K562 (cell line): ENCODE data around the gene OPA3. TPM values are rescaled to one million over a fixed set of nuclear protein-coding genes. Genes with fewer than 3 reads are reported as not detected.

Experiments used
- ATF1 ChIP-seq, 2 experiments: fragments of 450-650 bp in 1 of 2; IDR thresholded peaks; 2 replicates each; pipeline ENCODE4 v1.6.1; 2016; ENCODE audit warnings: missing compliant biosample characterization in 1 of 2, missing genetic modification characterization in 1 of 2
- CAMTA2 ChIP-seq: fragments of 250-450 bp; sonication (Bioruptor Pico); conservative IDR thresholded peaks from 2 replicates; pipeline ENCODE4 v1.5.1; 2022
- CREM ChIP-seq: IDR thresholded peaks from 2 replicates; pipeline ENCODE4 v1.6.1; 2014; ENCODE audit warnings: antibody characterized with exemption, low read depth
- E2F1 ChIP-seq: sonication (generic); formaldehyde crosslinking; IDR thresholded peaks from 2 replicates; pipeline ENCODE4 v1.8.1; 2023; ENCODE audit warnings: mild to moderate bottlenecking, missing genetic modification reagents, moderate library complexity
- ETV6 ChIP-seq, 3 experiments: fragments of 150-350 bp in 1 of 3; sonication (generic) in 1 of 3; formaldehyde crosslinking in 1 of 3; IDR thresholded peaks; 2 replicates each; pipeline versions ENCODE4 v1.6.1 to v1.8.0; 2014 to 2022; ENCODE audit warnings: borderline replicate concordance in 2 of 3, low read depth in 2 of 3, antibody characterized with exemption in 1 of 3, low read length in 1 of 3, mild to moderate bottlenecking in 1 of 3, missing genetic modification reagents in 1 of 3
- FOXM1 ChIP-seq, 2 experiments: fragments of 450-650 bp in 1 of 2; sonication (generic) in 1 of 2; formaldehyde crosslinking in 1 of 2; IDR thresholded peaks; 2 replicates each; pipeline versions ENCODE4 v1.6.1 to v1.9.0; 2017 to 2022; ENCODE audit warnings: low read depth in 2 of 2, mild to moderate bottlenecking in 2 of 2, missing genetic modification reagents in 1 of 2, moderate library complexity in 1 of 2
- HMGN3 ChIP-seq: IDR thresholded peaks from 2 replicates; pipeline ENCODE4 v1.6.1; 2011; ENCODE audit warnings: borderline replicate concordance, low read depth, mild to moderate bottlenecking, mixed read lengths, low read length; ENCODE audit not compliant: insufficient read length; ENCODE audit errors: extremely low read depth
- IRF1 ChIP-seq: sonication (generic); formaldehyde crosslinking; IDR thresholded peaks from 2 replicates; pipeline ENCODE4 v1.8.0; 2022; ENCODE audit warnings: missing genetic modification reagents, mild to moderate bottlenecking, borderline replicate concordance
- MIER1 ChIP-seq: fragments of 450-650 bp; IDR thresholded peaks from 2 replicates; pipeline ENCODE4 v1.6.1; 2016; ENCODE audit warnings: antibody characterized with exemption, mild to moderate bottlenecking, low read depth
- PRPF4 ChIP-seq: fragments of 200-400 bp; formaldehyde crosslinking; IDR thresholded peaks from one replicate; pipeline ENCODE4 v1.6.1; 2017; ENCODE audit warnings: low read length, low read depth, mild to moderate bottlenecking; ENCODE audit not compliant: insufficient read depth, poor library complexity, severe bottlenecking
- RB1 ChIP-seq: fragments of 450-650 bp; IDR thresholded peaks from 2 replicates; pipeline ENCODE4 v1.6.1; 2017; ENCODE audit warnings: low read depth, mild to moderate bottlenecking
- SIRT6 ChIP-seq: IDR thresholded peaks from one replicate; pipeline ENCODE4 v1.6.1; 2012; ENCODE audit warnings: low read depth, mild to moderate bottlenecking, control low read depth, inconsistent platforms, low read length, moderate library complexity
- TFAP4 ChIP-seq: sonication (generic); formaldehyde crosslinking; IDR thresholded peaks from 2 replicates; pipeline ENCODE4 v1.8.0; 2022; ENCODE audit warnings: missing genetic modification reagents, mild to moderate bottlenecking, moderate library complexity, borderline replicate concordance
- ZNF224 ChIP-seq: sonication (generic); formaldehyde crosslinking; IDR thresholded peaks from 2 replicates; pipeline ENCODE4 v1.8.0; 2022; ENCODE audit warnings: mild to moderate bottlenecking, missing genetic modification reagents
- ZNF395 ChIP-seq: fragments of 200-800 bp; sonication (Bioruptor generic); IDR thresholded peaks from 2 replicates; pipeline ENCODE4 v1.6.1; 2017; ENCODE audit warnings: missing genetic modification characterization, missing compliant biosample characterization
- ZNF740 ChIP-seq, 3 experiments: fragments of 200-800 bp in 1 of 3; sonication (Bioruptor generic) in 1 of 3; sonication (generic) in 1 of 3; formaldehyde crosslinking in 1 of 3; IDR thresholded peaks; 2 replicates each; pipeline versions ENCODE4 v1.6.1 to v1.8.0; 2016 to 2022; ENCODE audit warnings: mild to moderate bottlenecking in 2 of 3, missing compliant biosample characterization in 2 of 3, missing genetic modification characterization in 2 of 3, missing genetic modification reagents in 1 of 3
- polyA plus RNA-seq, 8 experiments: library from polyadenylated mRNA; depleted of rRNA in 4 of 8; stranded (reverse) in 5 of 8; unstranded in 3 of 8; fragments of >200 nt; fragmentation: Nextera tagmentation in 2 of 8; fragmentation: Illumina TruSeq in 1 of 8; extraction: Ambion mirVana in 2 of 8; extraction: Trizol in 1 of 8; gene quantifications; 2 replicates each; pipeline versions ENCODE4 v1.2.1 to v1.2.3, GENCODE V29; 2011 to 2014; ENCODE audit warnings: inconsistent platforms in 1 of 8, missing spikeins in 1 of 8
- total RNA-seq, 7 experiments: library from RNA; depleted of rRNA in 6 of 7; stranded (reverse); fragments of >200 nt in 6 of 7; fragmentation: Illumina TruSeq in 2 of 7; extraction: Trizol in 2 of 7; gene quantifications; 2 replicates each; pipeline versions ENCODE4 v1.2.1 to v1.2.3, GENCODE V29; 2011 to 2021; ENCODE audit warnings: low replicate concordance in 1 of 7

Gene OPA3
- total and polyA plus RNA-seq, 9 of the 15 experiments (the other 6 are each of a cell fraction or from before 2014, with no cell fraction given) = 1.4 to 18.8 (median 9.0) TPM

- TF ChIP-seq ATF1 (CRISPR knock-in tag; IDR thresholded peaks at IDR 0.05) (no peak), ATF1 (tag; IDR thresholded peaks at IDR 0.05) (peak; percentile 61), IRF1 (CRISPR knock-in tag) (peak; percentile 82; the same call in 1 of the 2 replicates), ZNF395 (CRISPR knock-in tag) (peak; percentile 30; the same call in 1 of the 2 replicates), CAMTA2 (CRISPR knock-in tag) (no peak), MIER1 (peak; percentile 96), E2F1 (peak; percentile 40; the same call in 1 of the 2 replicates), CREM (peak; percentile 78), PRPF4 (no peak), HMGN3 (peak; percentile 35), SIRT6 (no peak), ETV6 (IDR thresholded peaks at IDR 0.05; ENCODE audit: borderline replicate concordance in 1 of 2, low read depth in 2 of 2, low read length in 1 of 2) (no peak), ETV6 (CRISPR knock-in tag; IDR thresholded peaks at IDR 0.05; ENCODE audit: borderline replicate concordance) (peak; percentile 75; the same call in 1 of the 2 replicates), TFAP4 (peak; percentile 85), ZNF740 (CRISPR knock-in tag; IDR thresholded peaks at IDR 0.05) (peak; percentile 74), ZNF740 (tag; IDR thresholded peaks at IDR 0.05) (no peak), FOXM1 (IDR thresholded peaks at IDR 0.05; ENCODE audit: low read depth) (no peak), FOXM1 (CRISPR knock-in tag; IDR thresholded peaks at IDR 0.05; ENCODE audit: low read depth) (peak; percentile 75; the same call in 1 of the 2 replicates), ZNF224 (0 out of 2 replicates have a peak, but pooled peaks have one; percentile 34), RB1 (peak; percentile 37; the same call in 1 of the 2 replicates)
Observed at GRCh38 chr19:45496349-45496953, 88.2 kb downstream of the OPA3 start (continued).
